Measurements from ENCODE around the gene TMEM135. TPM values are rescaled to one million over a fixed set of nuclear protein-coding genes. Genes with fewer than 3 reads are reported as not detected.

TMEM135 gene
- polyA plus RNA-seq, 1 of the 3 experiments (the other 2 are of a cell fraction) = 3.0 TPM

- no peak overlapping the region for H3K27ac ChIP-seq (ENCODE audit: low read depth in 2 of 2, low read length in 1 of 2)
- DNase-seq = no peak
- H3K9me2 ChIP-seq = no peaks in the 10 kb centered on the region
- H3K79me2 ChIP-seq (ENCODE audit: insufficient read depth) = no peaks in the 10 kb centered on the region
- H3K27me3 ChIP-seq (ENCODE audit: insufficient read depth) = no peaks in the 10 kb centered on the region
- H3K9me3 ChIP-seq = no peaks in the 10 kb centered on the region
- 82% methylated on average over 3 of the region's 3 CpGs for WGBS (ENCODE audit: low lambda C conversion rate)
- POLR2A ChIA-PET = no interaction called here
- no peaks in the 10 kb centered on the region; a peak in 2 of 4 replicates for H3K4me1 ChIP-seq (ENCODE audit: control insufficient read depth in 1 of 2, insufficient read depth in 2 of 2, low read depth in 1 of 2, low read length in 1 of 2)
- no peak overlapping the region for H3K9ac ChIP-seq
- H3K36me3 ChIP-seq (replicated peaks in 1 of 2; ENCODE audit: control insufficient read depth in 1 of 2, insufficient read depth in 2 of 2, low read length in 1 of 2) = peaks cover 0 to 9% of the 10 kb centered on the region in 2 experiments
- H4K20me1 ChIP-seq (ENCODE audit: insufficient read depth) = no peaks in the 10 kb centered on the region
- H3K4me3 ChIP-seq (ENCODE audit: low read depth in 2 of 2, low read length in 1 of 2) = no peak overlapping the region
- CTCF ChIA-PET = interaction anchor here (1.0 kb wide), 1 partner anchor 10 kb away, joined by 3 read pairs; no protein-coding TSS in a partner anchor
- no peak for TF ChIP-seq FOXM1 (IDR thresholded peaks at IDR 0.05; ENCODE audit: low read depth)
- TF ChIP-seq NFIC (IDR thresholded peaks at IDR 0.05; ENCODE audit: borderline replicate concordance) = no peak
- TF ChIP-seq EZH2phosphoT487 (IDR thresholded peaks at IDR 0.05; ENCODE audit: borderline replicate concordance, low read depth) = no peak
- no peak for TF ChIP-seq JUND (IDR thresholded peaks at IDR 0.05)
- TF ChIP-seq GABPA (IDR thresholded peaks at IDR 0.05; ENCODE audit: low read depth) = no peak
- no peak for TF ChIP-seq EP300 (IDR thresholded peaks at IDR 0.05; ENCODE audit: borderline replicate concordance in 1 of 2, low read depth in 1 of 2, low read length in 1 of 2)
- no peak for TF ChIP-seq REST (IDR thresholded peaks at IDR 0.05; ENCODE audit: low read depth, low read length)
- no peak for TF ChIP-seq TEAD4 (IDR thresholded peaks at IDR 0.05; ENCODE audit: borderline replicate concordance, insufficient read depth)
- TF ChIP-seq USF1 (IDR thresholded peaks at IDR 0.05; ENCODE audit: borderline replicate concordance, low read depth) = no peak
- no peak for TF ChIP-seq MAX (IDR thresholded peaks at IDR 0.05; ENCODE audit: low read depth)
- no peak for TF ChIP-seq RFX5 (IDR thresholded peaks at IDR 0.05; ENCODE audit: low read length)
- TF ChIP-seq TCF12 (IDR thresholded peaks at IDR 0.05) = no peak
- TF ChIP-seq YY1 (IDR thresholded peaks at IDR 0.05; ENCODE audit: low read depth) = no peak
- H2AFZ ChIP-seq (ENCODE audit: low read depth) = no peak overlapping the region
- no peak overlapping the region for H3K4me2 ChIP-seq
- H3F3A ChIP-seq (replicated peaks; ENCODE audit: insufficient read depth) = no peaks in the 10 kb centered on the region
These were observed 143.4 kb downstream of the TMEM135 start for GRCh38 chr11:87181143-87181542.

DNA sequence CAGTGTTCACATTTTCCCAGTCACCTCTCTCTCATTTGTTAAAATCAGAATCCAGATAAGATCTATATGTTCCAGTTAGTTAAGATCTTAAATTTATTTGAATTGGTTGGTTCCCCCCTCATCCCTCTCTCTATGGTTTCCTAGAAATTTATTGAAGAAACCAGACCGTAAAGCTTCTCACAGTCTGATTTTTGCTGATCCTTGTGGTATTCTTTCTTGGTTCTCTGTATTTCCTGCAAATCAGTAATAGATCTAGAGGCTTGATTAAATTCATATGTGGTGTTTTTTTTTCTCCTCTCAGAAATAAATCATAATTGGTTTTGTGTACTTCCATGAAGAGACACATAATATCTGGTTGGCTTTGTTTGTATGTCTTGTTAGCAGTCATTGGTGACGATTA, 147.5 kb downstream of the TMEM135 start:
- Histone ChIP-seq H3K79me2 (ENCODE audit: insufficient read depth) (no peaks in the 10 kb centered on the region), H3K27ac (ENCODE audit: low read depth in 2 of 2, low read length in 1 of 2) (no peak overlapping the region), H3K9ac (no peak overlapping the region), H3K9me2 (no peaks in the 10 kb centered on the region), H2AFZ (ENCODE audit: low read depth) (no peak overlapping the region), H4K20me1 (ENCODE audit: insufficient read depth) (no peaks in the 10 kb centered on the region), H3K4me1 (ENCODE audit: control insufficient read depth in 1 of 2, insufficient read depth in 2 of 2, low read depth in 1 of 2, low read length in 1 of 2) (peaks cover 0 to 4% of the 10 kb centered on the region in 2 experiments; a peak in 2 of 4 replicates), H3K4me3 (ENCODE audit: low read depth in 2 of 2, low read length in 1 of 2) (no peak overlapping the region), H3K27me3 (ENCODE audit: insufficient read depth) (no peaks in the 10 kb centered on the region), H3K36me3 (replicated peaks in 1 of 2; ENCODE audit: control insufficient read depth in 1 of 2, insufficient read depth in 2 of 2, low read length in 1 of 2) (peaks cover 0 to 3% of the 10 kb centered on the region in 2 experiments), H3K9me3 (no peaks in the 10 kb centered on the region), H3K4me2 (no peak overlapping the region), H3F3A (replicated peaks; ENCODE audit: insufficient read depth) (no peaks in the 10 kb centered on the region)
- POLR2A ChIA-PET = no interaction called here
- 89% methylated on average over 2 of the region's 2 CpGs for WGBS (ENCODE audit: low lambda C conversion rate)
- CTCF ChIA-PET = interaction anchor here (0.9 kb wide), 1 partner anchor 74 kb away, joined by 3 read pairs; no protein-coding TSS in a partner anchor
- no peak for DNase-seq
- TF ChIP-seq POLR2AphosphoS5 (IDR thresholded peaks at IDR 0.05; ENCODE audit: low read depth, low read length) = no peak
- no peak for TF ChIP-seq IRF3 (IDR thresholded peaks at IDR 0.05; ENCODE audit: low read depth, low read length)
- no peak for TF ChIP-seq GATA2 (CRISPR knock-in tag; IDR thresholded peaks at IDR 0.05)
- TF ChIP-seq MAX (IDR thresholded peaks at IDR 0.05; ENCODE audit: low read depth) = no peak
- no peak for TF ChIP-seq EZH2phosphoT487 (IDR thresholded peaks at IDR 0.05; ENCODE audit: borderline replicate concordance, low read depth)
- no peak for TF ChIP-seq MEF2A (IDR thresholded peaks at IDR 0.05; ENCODE audit: borderline replicate concordance, low read depth)

Measured in SK-N-SH (cell line).